GM19238 (cell line): ENCODE data around the gene BIN1.

ENCODE experiments used
- DNase-seq: peaks from one replicate; pipeline ENCODE4 v3.0.0; 2011; ENCODE audit warnings: low spot score; ENCODE audit not compliant: insufficient read length

Gene BIN1

GRCh38 chr2:127027715-127028114 lies 79.2 kb downstream of the BIN1 start:
- DNase-seq: no peak

- DNase-seq: no peak
Observed at GRCh38 chr2:127025359-127026166, 81.4 kb downstream of the BIN1 start.

GRCh38 chr2:127024769-127025358 lies 82.1 kb downstream of the BIN1 start:
- DNase-seq: no peak

DNA sequence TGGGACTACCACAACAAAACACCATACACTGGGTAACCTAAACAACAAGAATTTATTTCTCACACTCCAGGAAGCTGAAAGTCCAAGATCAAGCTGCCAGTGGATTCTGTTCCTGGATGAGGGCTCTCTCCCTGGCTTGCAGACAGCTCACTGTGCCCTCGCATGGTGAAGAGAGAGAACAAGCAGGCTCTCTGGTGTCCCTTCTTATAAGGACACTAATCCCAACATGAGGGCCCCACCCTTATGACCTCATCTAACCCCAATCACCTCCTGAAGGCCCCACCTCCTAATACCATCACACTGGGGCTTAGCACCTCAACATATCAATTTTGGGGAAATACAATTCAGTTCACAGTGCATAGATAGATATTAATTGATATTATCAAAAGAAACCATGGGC lies 83.5 kb downstream of the BIN1 start:
- no peak for DNase-seq

GRCh38 chr2:127022817-127023216 lies 84.1 kb downstream of the BIN1 start:
- no peak for DNase-seq

- no peak for DNase-seq
Observed at GRCh38 chr2:127020536-127020935, 86.4 kb downstream of the BIN1 start.

DNA sequence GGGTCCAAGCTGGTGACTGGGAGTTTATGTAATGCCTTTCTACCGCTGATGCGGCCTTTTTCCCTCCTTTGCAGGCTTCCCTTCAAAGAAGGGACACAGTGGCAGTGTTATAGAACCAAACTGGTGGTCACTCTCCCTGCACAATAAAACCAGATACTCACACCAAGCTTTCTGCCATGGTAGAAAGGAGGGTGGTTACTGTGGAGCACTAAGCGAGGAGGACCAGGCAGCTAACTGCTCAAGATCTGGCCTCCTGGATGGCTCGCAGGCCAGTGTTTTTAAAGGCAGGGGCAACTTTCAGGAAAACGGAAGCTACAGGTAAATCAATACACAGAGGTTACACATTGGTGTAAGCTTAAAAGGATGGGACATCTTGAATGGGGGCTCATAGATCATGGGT lies 89.4 kb downstream of the BIN1 start:
- no peak for DNase-seq

- DNase-seq: no peak
Observed at GRCh38 chr2:127016329-127016728, 90.6 kb downstream of the BIN1 start.

DNA sequence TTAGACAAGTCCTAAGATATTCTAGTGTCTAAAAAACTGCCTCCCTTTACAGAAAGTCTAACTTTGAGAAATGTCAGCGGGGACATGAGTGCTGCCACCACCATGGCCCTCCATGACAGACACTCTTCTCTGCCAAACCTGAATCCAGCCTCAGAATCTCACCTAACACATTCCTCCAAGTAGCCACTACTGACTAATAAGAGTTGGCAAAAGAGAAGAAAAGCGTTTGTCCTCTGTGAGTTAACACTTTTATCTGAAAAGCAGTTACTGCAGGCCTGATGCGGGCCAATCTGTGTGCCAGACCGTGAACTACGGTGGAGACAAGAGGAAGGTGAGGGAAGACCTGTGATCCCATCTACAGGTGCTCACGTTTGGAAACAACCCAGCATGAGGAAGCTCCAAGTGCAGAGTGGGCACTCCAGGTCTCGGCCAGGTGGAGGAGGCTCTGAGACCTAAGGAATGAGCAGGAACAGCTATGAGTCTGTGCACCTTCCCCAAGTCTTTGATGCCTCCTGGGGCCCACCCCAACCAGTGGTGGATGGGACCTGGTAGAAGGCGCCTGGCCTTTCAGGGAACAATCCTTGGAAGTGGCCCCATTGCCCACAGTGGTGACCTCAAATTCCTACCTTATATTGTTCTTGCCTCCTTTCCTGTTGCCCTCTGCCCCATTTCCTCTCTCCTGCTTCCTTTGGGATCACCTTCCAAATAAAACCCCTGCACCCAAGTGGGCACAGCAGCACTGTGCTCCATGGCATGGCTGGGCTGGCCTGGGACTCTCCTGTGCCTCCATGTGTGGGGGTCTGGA lies 91.6 kb downstream of the BIN1 start:
- no peak for DNase-seq

DNA sequence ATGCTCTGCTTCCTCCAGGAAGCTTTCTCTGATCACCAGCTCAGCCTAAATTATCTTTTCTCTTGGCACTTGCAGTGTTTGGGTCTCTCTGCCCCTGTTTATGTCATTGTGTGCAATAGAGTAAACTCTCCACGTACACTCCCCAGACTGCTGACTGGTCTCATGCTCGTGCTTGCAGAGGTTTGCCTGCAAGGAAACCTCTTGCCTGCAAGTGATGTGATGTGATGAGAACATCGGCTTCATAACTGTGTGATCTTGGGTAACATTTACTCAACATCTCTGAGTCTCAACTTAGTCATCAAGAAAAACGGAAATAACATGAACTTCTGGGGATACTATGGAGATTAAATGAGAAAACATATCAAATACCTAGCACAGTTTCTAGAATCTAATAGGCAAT lies 92.3 kb downstream of the BIN1 start:
- DNase-seq: no peak

DNA sequence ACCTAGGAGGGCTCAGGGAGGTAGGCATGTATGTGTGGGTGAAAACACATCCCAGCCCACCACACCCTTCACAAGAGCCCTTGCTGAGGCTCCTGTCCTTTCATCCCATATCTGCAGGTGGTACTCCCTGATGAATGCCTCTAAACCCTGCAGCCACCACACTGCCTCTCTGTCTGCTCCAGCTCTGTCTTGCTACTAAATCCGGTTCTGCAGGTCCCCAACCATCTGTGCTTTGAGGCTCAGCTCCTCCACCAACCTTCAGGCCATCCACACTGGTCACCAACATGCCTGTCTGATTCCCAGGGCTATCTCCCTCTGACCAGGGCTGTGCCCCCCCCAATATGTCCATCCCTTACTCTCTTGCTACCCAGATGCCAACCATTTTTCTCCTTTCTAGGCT lies 92.7 kb downstream of the BIN1 start:
- DNase-seq: no peak

DNA sequence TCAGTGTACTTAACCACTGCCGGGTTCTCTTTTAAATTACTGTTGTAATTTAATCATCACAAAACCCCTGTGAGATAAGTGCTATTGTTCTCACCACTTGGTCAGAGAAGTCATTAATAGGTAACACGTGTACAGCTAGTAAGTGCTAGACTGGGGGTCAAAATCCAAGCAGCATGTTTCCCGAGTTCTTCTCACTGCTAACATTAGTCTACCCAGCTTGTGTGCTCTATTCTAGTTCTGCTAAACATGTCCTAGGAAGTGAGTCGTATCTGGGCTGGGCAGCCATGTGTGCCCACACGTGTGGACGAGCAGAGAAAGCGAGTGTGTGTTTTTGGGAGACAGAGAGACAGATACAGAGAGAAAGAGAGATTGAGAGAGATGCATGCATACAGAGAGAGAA lies 94.1 kb downstream of the BIN1 start:
- no peak for DNase-seq

GRCh38 chr2:127012215-127012614 lies 94.7 kb downstream of the BIN1 start:
- no peak for DNase-seq

DNA sequence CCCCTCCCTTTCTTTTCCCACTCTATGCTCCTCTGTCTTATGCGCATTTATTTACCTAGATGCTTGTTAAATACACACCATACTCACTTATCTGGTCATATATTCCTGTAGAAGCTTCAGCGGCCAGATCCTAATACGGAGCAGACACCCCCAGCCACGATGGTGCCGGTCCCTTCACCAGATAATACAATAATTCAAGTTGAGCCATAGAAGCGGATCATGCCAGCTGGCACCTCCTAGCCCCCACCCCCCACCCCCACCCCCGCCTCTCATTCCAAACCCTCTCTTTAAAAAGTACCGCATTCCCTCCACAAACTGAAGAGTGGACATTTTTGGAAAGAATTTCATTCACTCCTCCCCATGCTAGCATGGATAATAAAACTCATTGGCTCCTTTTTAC lies 95.2 kb downstream of the BIN1 start:
- no peak for DNase-seq

DNA sequence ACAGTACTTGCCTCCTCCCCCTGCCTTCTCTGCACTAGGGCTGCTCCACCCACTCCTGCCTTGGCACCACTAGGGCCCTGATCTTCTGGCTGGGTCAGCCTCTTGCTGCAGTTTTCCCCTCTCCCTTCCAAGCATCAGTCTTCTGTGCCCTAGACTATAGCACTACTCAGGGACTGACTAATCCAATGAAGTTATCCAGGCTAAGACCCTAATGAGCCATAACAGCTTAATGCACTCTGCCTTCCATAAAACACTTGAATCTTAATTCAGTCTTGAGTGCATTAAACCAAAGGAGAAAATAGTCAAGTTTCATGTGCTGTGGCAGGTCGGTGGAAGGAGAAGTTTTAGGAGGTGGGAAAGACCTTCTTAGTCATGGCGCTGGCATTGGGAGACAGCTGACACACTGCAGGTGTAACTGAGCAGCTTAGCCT lies 95.7 kb downstream of the BIN1 start:
- DNase-seq: no peak

DNA sequence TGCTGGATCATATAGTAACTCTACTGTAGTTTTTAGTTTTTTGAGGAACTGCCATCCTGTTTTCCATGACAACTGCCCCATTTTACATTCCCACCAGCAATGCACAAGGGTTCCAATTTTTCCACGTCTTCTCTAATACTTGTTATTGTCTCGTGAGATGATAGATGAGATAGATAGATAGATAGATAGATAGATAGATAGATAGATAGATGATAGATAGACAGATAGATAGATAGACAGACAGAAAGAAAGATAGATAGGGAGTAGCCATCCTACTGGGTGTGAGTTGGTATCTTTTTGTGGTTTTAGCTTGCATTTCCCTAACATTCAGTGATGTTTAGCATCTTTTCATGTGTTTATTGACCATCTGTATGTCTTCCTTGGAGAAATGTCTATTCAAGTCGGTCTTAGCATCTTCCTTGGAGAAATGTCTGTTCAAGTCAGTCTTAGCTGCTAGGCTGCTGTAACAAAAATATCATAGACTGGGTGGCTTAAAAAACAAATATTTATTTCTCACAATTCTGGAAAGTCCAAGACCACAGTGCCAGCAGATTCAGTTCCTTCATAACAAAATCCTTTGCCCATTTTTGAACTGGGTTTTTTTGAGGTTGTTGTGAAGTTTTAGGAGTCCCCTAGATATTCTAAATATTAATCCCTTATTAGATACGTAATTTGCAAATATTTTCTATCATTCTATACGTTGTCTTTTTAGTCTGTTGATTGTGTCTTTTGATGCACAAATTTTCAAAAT lies 98.5 kb downstream of the BIN1 start:
- no peak for DNase-seq

DNA sequence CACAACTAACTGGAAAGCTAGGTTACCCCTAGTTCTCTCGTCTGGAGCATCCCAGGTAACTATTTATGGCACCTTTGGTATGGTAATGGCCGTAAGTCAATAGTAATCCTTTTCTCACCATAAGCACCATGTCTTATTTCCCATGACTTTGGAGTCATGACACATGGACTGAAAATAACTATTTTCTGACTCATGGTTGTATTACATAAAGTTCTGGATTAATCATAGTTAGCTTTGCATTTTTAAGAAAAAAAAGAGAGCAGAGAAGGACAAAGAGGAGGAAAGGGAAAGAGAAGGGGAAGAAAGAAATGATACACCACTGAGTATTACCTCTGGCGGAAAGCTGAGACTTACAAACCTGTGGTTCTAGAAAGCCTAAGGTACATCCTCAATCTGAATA lies 99.3 kb downstream of the BIN1 start:
- DNase-seq: no peak

DNA sequence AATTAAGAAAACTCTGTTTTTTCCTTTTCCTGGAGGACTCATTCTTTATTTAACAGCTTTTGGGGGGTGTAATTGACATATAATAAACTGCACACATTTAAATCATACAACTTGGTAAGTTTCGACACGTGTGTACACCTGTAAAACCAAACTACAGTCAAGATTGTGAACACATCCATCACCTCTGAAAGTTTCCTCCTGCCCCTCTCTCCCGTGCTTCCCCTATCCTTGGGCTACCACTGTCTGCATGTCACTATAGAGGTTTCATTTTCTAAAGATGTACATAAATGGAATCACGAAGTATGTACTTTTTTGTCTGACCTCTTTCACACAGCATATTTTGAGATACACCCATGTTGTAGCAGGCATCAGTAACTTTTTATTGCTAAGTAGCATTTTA lies 100.0 kb downstream of the BIN1 start:
- no peak for DNase-seq

GRCh38 chr2:127004893-127005600 lies 101.9 kb downstream of the BIN1 start:
- DNase-seq: no peak

- no peak for DNase-seq
Observed at GRCh38 chr2:127003070-127003800, 103.7 kb downstream of the BIN1 start.
